ENCODE data around the gene RLIM. TPM values are rescaled to one million over a fixed set of nuclear protein-coding genes. Genes with fewer than 3 reads are reported as not detected.

RLIM gene
- total RNA-seq, 1 donor: 63.9 TPM

DNA sequence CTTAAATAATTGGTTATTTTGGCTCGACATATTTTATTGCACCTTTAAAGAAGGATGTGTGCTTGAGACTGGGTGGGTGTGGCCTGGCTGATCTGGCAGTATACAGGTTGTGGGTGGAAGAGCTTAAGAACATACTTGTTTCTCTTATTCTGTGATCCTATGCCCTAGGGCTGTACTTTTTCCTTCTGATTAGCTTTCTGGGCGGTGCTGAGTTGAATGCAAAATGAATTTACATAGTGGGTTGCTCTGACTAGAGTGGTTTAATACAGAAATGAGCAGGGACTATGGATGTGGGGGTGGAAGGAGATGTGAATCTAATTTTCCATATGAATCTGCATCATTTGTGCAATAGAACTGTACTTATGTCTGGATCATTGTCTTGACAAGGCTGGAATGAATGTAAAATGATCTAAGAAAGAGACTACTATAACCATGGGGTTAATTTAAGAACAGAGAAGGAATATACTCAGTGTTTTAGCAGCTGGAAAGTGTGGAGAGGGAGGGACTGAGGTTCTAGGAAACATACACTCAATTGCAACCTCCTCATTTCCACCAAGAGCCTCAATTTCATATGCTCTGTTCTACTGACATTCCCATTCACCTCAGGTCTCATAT, 73.7 kb downstream of the RLIM start:
- no peak overlapping the region for H3K4me3 ChIP-seq (ENCODE audit: low read depth, low read length)
- DNase-seq (ENCODE audit: low read depth): no peak
- no peak for TF ChIP-seq CTCF (IDR thresholded peaks at IDR 0.05; ENCODE audit: insufficient read depth, low read length)

DNA sequence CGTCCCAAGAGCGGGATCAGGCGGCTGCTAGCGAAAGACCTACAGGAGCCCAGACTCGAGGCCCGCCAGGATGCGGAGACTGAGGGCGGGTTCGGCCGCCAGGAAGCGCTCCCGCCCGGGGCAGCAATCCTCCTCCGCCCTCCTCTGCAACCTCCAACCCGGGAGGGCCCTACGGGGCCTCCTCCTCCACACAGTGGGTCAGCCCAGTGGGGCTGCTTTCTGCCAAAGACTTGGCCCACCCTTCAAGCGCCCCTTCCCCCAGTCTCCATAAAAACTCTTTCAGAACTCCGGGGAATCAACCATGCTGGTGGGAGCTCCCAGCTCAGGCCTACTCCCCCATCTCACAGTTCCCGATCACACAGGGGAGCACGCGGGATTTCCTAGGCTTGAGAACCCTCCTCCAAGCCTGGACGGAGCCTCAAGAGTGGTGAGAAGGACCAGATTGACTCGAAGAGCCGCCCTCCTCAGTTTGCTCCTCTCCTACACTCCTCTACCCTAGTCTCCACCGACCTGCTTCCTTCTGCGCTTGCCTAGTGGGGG, 77.5 kb downstream of the RLIM start:
- no peak for TF ChIP-seq CTCF (IDR thresholded peaks at IDR 0.05; ENCODE audit: insufficient read depth, low read length)
- H3K4me3 ChIP-seq (ENCODE audit: low read depth, low read length): peak overlapping the region; percentile 57
- DNase-seq (ENCODE audit: low read depth): peak; percentile 26

DNA sequence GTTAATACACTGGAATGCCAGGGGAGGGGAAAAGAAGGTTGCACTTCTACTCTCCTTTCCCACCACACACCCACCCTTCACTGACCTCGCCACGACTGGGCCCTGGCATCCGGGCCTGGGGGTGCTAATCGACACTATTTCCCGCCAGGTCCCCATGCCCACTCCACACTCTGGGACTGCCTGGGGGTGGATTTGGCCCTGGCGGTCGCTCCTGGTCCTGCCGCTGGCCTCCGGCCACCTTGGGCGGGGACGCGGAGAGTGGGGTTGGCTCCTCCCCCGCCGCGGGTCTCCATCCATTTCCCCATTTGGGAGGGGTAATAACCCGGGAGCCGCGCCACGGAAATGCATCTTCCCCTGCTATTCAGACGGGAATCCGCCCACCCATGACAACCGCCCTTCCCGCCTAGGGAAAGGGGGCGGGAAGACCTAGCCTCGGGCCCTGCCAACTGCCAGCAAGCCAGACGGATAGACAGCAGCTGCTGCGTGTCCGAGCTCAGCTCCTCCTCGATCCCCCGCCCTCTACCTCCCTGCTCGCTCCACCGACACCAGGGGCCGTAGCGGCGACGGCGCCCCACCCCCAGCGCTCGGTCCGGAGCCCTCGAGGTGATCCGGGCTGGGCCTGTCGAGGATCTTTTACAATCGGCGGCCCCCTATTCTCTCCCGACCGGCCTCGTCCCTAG, 78.1 kb downstream of the RLIM start:
- DNase-seq (ENCODE audit: low read depth): peak; percentile 87
- TF ChIP-seq CTCF (IDR thresholded peaks at IDR 0.05; ENCODE audit: insufficient read depth, low read length): peak; percentile 50
- peak overlapping the region; percentile 57 for H3K4me3 ChIP-seq (ENCODE audit: low read depth, low read length)

GRCh38 chrX:74535408-74536151, 78.8 kb downstream of the RLIM start:
- peak; percentile 57 for TF ChIP-seq CTCF (IDR thresholded peaks at IDR 0.05; ENCODE audit: insufficient read depth, low read length)
- H3K4me3 ChIP-seq (ENCODE audit: low read depth, low read length): peak overlapping the region; percentile 57
- peak; percentile 78 for DNase-seq (ENCODE audit: low read depth)

Other genes with a start within 250 kb of the RLIM start
- 5.9 and 28.5 TPM in 2 replicates for gene SLC16A2, start 193.1 kb downstream of the RLIM start, total RNA-seq (ENCODE audit: low replicate concordance)